Measurements from ENCODE around the gene DQX1. TPM values are rescaled to one million over a fixed set of nuclear protein-coding genes. Genes with fewer than 3 reads are reported as not detected.

The DQX1 gene
- total and polyA plus RNA-seq, 2 experiments from 2014 or later: not detected

GRCh38 chr2:74498500-74499266 is 27.3 kb downstream of the DQX1 start:
- H3K9me2 ChIP-seq (ENCODE audit: insufficient read depth): no peaks in the 10 kb centered on the region
- in situ Hi-C loops (cut with MboI): no loop called here
- H3K4me1 ChIP-seq (ENCODE audit: insufficient read depth): peaks cover 10% of the 10 kb centered on the region
- WGBS, 2 experiments (ENCODE audit: low coverage in 1 of 2, low lambda C conversion rate in 2 of 2, missing lambda C conversion rate in 2 of 2): 3% methylated on average over 38 to 41 of the region's 41 CpGs
- H3K9ac ChIP-seq: 0 out of 2 replicates have a peak overlapping the region, but pooled peaks have one; percentile 4
- H3K36me3 ChIP-seq (ENCODE audit: low read depth): no peaks in the 10 kb centered on the region; the same call in 1 of the 2 replicates
- H3K27ac ChIP-seq: no peak overlapping the region
- peak overlapping the region; percentile 96 for H3K4me2 ChIP-seq (ENCODE audit: unreplicated experiment)
- peak overlapping the region; percentile 68 for H2AFZ ChIP-seq
- H3K4me3 ChIP-seq: peak overlapping the region; percentile 68
- no peaks in the 10 kb centered on the region for H3F3A ChIP-seq (ENCODE audit: insufficient read depth)
- peak; percentile 63 for DNase-seq
- H4K20me1 ChIP-seq (ENCODE audit: insufficient read depth): no peaks in the 10 kb centered on the region
- H3K9me3 ChIP-seq (ENCODE audit: low read depth): no peaks in the 10 kb centered on the region
- no peaks in the 10 kb centered on the region for H3K79me2 ChIP-seq (ENCODE audit: insufficient read depth)
- no peaks in the 10 kb centered on the region for H3K27me3 ChIP-seq (replicated peaks; ENCODE audit: insufficient read depth)
- TF ChIP-seq EZH2 (IDR thresholded peaks at IDR 0.05; ENCODE audit: insufficient read depth, poor library complexity, severe bottlenecking) (peak; percentile 40), EZH2phosphoT487 (IDR thresholded peaks at IDR 0.05; ENCODE audit: insufficient read depth, low read depth) (0 out of 2 replicates have a peak, but pooled peaks have one; percentile 25)

GRCh38 chr2:74497777-74498499 is 28.1 kb downstream of the DQX1 start:
- Histone ChIP-seq H3K9ac (no peak overlapping the region), H3K27me3 (replicated peaks; ENCODE audit: insufficient read depth) (no peaks in the 10 kb centered on the region), H3K27ac (no peak overlapping the region), H3K9me3 (ENCODE audit: low read depth) (no peaks in the 10 kb centered on the region), H3F3A (ENCODE audit: insufficient read depth) (no peaks in the 10 kb centered on the region), H3K4me3 (peak overlapping the region; percentile 68), H3K36me3 (ENCODE audit: low read depth) (no peaks in the 10 kb centered on the region; the same call in 1 of the 2 replicates), H3K4me2 (ENCODE audit: unreplicated experiment) (peak overlapping the region; percentile 96), H4K20me1 (ENCODE audit: insufficient read depth) (no peaks in the 10 kb centered on the region), H3K79me2 (ENCODE audit: insufficient read depth) (no peaks in the 10 kb centered on the region), H3K9me2 (ENCODE audit: insufficient read depth) (no peaks in the 10 kb centered on the region), H3K4me1 (ENCODE audit: insufficient read depth) (peaks cover 10% of the 10 kb centered on the region; the same call in 1 of the 2 replicates), H2AFZ (peak overlapping the region; percentile 68)
- 4 to 6% methylated on average over 49 to 61 of the region's 61 CpGs for WGBS, 2 experiments (ENCODE audit: low coverage in 1 of 2, low lambda C conversion rate in 2 of 2, missing lambda C conversion rate in 2 of 2)
- in situ Hi-C loops (cut with MboI): no loop called here
- peak; percentile 56 for DNase-seq
- TF ChIP-seq EZH2phosphoT487 (IDR thresholded peaks at IDR 0.05; ENCODE audit: insufficient read depth, low read depth): no peak
- no peak for TF ChIP-seq EZH2 (IDR thresholded peaks at IDR 0.05; ENCODE audit: insufficient read depth, poor library complexity, severe bottlenecking)

- no peak overlapping the region for H3K27ac ChIP-seq
- H3K79me2 ChIP-seq (ENCODE audit: insufficient read depth): no peaks in the 10 kb centered on the region
- no peak for DNase-seq
- WGBS, 2 experiments (ENCODE audit: low coverage in 1 of 2, low lambda C conversion rate in 2 of 2, missing lambda C conversion rate in 2 of 2): 49 to 50% methylated on average over 19 of the region's 19 CpGs
- H3K4me2 ChIP-seq (ENCODE audit: unreplicated experiment): peak overlapping the region; percentile 96
- H4K20me1 ChIP-seq (ENCODE audit: insufficient read depth): no peaks in the 10 kb centered on the region
- H3K4me1 ChIP-seq (ENCODE audit: insufficient read depth): peaks cover 9% of the 10 kb centered on the region; the same call in 1 of the 2 replicates
- H3K9ac ChIP-seq: no peak overlapping the region
- no peaks in the 10 kb centered on the region for H3K27me3 ChIP-seq (replicated peaks; ENCODE audit: insufficient read depth)
- no peaks in the 10 kb centered on the region for H3K9me2 ChIP-seq (ENCODE audit: insufficient read depth)
- H3K4me3 ChIP-seq: peak overlapping the region; percentile 68
- peaks cover under 1% of the 10 kb centered on the region; the same call in 1 of the 2 replicates for H3K36me3 ChIP-seq (ENCODE audit: low read depth)
- in situ Hi-C loops (cut with MboI): no loop called here
- H2AFZ ChIP-seq: peak overlapping the region; percentile 68
- no peaks in the 10 kb centered on the region for H3K9me3 ChIP-seq (ENCODE audit: low read depth)
- TF ChIP-seq EZH2 (IDR thresholded peaks at IDR 0.05; ENCODE audit: insufficient read depth, poor library complexity, severe bottlenecking): no peak
- TF ChIP-seq EZH2phosphoT487 (IDR thresholded peaks at IDR 0.05; ENCODE audit: insufficient read depth, low read depth): no peak
- H3F3A ChIP-seq (ENCODE audit: insufficient read depth): no peaks in the 10 kb centered on the region
Measured at GRCh38 chr2:74496997-74497776, 28.8 kb downstream of the DQX1 start.

GRCh38 chr2:74495440-74495839 is 30.6 kb downstream of the DQX1 start:
- Histone ChIP-seq H3K4me3 (no peak overlapping the region), H3K36me3 (ENCODE audit: low read depth) (peaks cover 4% of the 10 kb centered on the region; the same call in 1 of the 2 replicates), H3K27ac (no peak overlapping the region), H3F3A (ENCODE audit: insufficient read depth) (no peaks in the 10 kb centered on the region), H2AFZ (no peak overlapping the region), H4K20me1 (ENCODE audit: insufficient read depth) (no peaks in the 10 kb centered on the region), H3K9me3 (ENCODE audit: low read depth) (no peaks in the 10 kb centered on the region), H3K4me1 (ENCODE audit: insufficient read depth) (peaks cover 6% of the 10 kb centered on the region; the same call in 1 of the 2 replicates), H3K79me2 (ENCODE audit: insufficient read depth) (no peaks in the 10 kb centered on the region), H3K9ac (no peak overlapping the region), H3K9me2 (ENCODE audit: insufficient read depth) (no peaks in the 10 kb centered on the region), H3K27me3 (replicated peaks; ENCODE audit: insufficient read depth) (no peaks in the 10 kb centered on the region), H3K4me2 (ENCODE audit: unreplicated experiment) (no peak overlapping the region)
- no peak for DNase-seq
- TF ChIP-seq EZH2 (IDR thresholded peaks at IDR 0.05; ENCODE audit: insufficient read depth, poor library complexity, severe bottlenecking) (no peak), EZH2phosphoT487 (IDR thresholded peaks at IDR 0.05; ENCODE audit: insufficient read depth, low read depth) (no peak)
- WGBS, 2 experiments (ENCODE audit: low coverage in 1 of 2, low lambda C conversion rate in 2 of 2, missing lambda C conversion rate in 2 of 2): 56 to 59% methylated on average over 1 of the region's 1 CpG
- in situ Hi-C loops (cut with MboI): no loop called here
